GM12873 (cell line): ENCODE measurements around the gene IGF2R.

Experiments used
- TF ChIP-seq, protein P1 (sequence below): IDR thresholded peaks from 2 replicates; pipeline ENCODE4 v1.5.1; 2012; ENCODE audit warnings: low read depth, mild to moderate bottlenecking, moderate library complexity, low read length, control low read depth; ENCODE audit not compliant: insufficient read depth; ENCODE audit errors: missing control alignments

Gene IGF2R

DNA sequence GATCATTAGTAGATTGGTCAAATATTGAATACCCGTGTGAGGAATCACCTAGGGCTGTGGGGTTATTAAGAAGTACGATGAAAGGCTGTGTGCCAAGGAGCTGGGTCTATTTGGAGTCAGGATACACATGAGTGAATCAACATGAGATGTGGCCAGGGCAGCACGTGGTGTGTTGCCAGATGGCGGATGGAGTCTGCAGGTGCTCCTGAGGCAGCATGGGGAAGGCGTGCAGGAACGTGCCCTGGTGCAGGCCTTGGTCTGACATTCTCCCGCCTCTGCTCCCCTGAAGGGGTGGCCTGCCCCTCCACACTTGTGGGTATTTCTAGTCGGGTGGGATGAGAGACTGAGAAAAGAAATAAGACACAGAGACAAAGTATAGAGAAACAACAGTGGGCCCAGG lies 113.7 kb downstream of the IGF2R start:
- TF ChIP-seq, protein P1, sequence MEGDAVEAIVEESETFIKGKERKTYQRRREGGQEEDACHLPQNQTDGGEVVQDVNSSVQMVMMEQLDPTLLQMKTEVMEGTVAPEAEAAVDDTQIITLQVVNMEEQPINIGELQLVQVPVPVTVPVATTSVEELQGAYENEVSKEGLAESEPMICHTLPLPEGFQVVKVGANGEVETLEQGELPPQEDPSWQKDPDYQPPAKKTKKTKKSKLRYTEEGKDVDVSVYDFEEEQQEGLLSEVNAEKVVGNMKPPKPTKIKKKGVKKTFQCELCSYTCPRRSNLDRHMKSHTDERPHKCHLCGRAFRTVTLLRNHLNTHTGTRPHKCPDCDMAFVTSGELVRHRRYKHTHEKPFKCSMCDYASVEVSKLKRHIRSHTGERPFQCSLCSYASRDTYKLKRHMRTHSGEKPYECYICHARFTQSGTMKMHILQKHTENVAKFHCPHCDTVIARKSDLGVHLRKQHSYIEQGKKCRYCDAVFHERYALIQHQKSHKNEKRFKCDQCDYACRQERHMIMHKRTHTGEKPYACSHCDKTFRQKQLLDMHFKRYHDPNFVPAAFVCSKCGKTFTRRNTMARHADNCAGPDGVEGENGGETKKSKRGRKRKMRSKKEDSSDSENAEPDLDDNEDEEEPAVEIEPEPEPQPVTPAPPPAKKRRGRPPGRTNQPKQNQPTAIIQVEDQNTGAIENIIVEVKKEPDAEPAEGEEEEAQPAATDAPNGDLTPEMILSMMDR: no peak

DNA sequence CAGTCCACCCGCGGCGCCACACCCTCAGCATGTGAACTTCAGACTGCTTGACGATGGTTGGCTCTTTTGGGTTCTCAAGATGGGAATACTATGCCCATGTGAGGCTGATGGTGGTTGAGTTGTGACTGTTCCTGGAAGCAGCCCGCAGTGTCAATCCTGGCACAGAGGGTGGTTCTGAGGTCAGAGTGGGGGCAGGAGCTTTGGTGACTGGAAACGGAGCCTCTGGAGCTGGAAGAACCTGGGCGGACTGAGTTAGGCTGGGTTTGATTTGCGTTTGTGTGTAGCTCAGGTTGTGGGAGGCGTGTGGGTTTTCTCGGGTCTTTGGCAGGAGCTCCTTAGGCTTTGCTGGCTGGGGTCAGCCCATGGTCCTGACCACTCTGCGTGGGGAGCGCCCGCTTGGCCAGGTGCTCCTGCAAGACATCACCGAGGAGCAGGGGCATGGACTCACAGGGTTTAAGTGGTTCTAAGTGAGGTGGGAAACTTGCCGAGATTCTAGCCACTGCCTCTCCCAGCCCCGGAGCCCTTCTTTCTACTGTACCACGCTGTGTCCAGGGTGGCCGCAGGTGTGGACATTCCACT lies 115.4 kb downstream of the IGF2R start:
- TF ChIP-seq, protein P1: no peak

DNA sequence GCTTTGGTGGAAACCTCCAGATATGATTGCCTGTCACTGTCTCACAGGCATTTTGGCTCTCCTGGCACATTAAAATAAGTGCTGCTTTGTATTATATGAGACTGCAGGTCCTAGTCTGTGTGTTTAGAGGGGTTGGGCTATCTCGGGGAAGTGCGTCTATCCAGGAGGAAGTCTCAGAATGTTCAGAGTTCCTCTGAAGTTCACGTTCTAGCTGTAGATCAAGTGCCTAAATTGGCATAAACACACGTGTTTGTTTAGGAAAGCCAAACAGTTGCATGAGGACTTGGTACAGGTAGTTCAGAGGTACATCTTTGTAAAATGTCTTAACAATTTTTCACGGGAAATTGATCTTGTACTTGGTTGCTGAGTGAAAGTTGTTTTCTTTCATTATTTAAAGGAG lies 116.3 kb downstream of the IGF2R start:
- TF ChIP-seq, protein P1: no peak

DNA sequence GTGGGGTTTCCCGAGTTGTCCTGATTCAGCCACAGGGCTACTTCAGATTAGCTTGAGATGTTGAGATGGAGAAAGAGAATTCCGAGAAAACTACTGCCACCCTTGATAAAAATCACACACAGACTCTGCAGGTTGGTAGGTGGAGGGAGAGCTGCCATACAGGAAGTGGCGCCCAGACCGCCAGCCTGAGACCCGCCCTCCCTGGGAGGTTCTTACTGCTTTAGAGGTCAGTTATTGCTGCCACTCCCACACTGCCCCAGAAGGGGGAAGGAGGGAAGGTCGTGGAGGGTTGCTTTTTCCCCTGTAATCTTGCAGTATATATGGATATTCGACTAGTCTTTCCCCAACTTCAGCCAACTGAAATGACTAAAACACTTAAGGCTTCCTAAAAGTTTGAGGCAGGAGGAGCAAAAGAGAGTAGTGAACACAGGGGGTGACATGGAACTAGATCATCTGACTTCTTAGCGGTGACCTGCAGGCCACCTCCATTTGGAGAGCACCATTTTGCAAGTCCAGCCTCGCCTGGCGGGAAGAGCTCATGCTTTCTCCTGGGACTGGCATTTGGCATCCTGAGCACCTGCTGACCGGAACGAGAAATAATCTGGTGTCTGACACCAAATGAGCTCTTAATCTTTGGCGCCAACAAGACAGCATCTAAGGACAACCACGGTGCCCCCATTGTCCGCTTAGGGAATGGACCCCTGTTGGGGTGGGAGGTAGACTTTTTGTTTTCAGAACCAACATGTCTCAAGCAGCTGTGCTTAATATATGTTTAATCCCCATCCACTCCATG lies 117.0 kb downstream of the IGF2R start:
- TF ChIP-seq, protein P1: no peak

DNA sequence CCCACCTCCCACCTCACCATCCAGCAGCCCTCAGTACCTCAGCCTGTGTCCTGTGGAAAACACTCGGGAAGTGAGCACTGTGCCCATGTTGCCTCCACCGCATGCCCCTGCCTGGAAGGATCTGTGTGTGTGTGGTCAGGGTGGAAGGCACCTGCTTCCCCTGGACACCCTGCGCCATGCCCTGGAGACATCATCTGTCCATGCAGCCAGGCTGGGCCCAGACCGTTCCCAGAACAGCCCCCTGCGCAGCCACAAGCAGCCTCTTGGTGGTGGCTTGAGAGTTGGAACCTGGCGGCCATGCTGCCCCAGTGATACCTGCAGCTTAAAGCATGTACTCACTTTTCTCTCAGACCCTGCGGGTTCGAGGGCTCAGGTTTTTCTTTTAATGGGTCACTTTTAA lies 117.9 kb downstream of the IGF2R start:
- TF ChIP-seq, protein P1: no peak

DNA sequence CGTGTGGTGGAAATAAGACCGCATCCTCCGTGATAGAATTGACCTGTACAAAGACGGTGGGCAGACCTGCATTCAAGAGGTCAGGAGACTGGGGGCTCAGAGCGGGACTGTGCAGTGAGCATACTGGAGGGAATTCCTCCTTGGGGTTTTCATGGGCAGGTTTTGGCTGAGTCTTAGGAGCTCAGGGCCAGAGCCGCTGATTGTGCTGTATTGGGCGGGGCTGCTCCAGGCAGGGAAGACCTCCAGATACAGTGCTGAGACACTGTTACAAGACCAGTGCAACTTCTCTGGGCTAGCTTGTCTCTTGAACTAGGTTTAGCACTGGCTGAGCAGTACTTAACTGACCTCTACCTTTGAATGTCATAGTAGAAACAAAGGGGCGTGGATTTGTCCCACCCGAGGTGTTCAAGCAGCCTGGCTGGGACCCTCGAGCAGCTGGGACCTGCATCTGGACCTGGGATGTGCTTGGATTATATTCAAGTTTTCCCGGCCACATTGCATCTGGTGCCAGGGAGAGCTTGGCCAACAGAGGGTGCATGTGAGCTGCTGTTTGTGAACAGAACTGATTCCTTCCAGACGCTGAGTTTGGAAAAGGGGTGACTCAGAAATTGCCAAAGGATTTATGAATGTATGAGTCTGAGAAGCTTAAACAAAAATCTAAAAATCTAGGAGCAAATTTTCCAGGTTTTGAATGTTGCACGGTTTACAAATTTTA lies 119.3 kb downstream of the IGF2R start:
- TF ChIP-seq, protein P1: peak; percentile 40
